SK-N-SH (cell line): ENCODE measurements around the gene XKR8. TPM values are rescaled to one million over a fixed set of nuclear protein-coding genes. Genes with fewer than 3 reads are reported as not detected.
A peak's percentile ranks its signal among the peaks of the same experiment; 100 is the strongest.

Experiments used
- CTCF ChIA-PET: fragments of 300-600, 350-600 bp; formaldehyde crosslinking; extraction: SDS; loops from one replicate; lab custom pipeline; 2021; lab: Yijun Ruan, JAX
- POLR2A ChIA-PET: fragments of 350-600 bp; sonication (Branson Sonifier 250); formaldehyde crosslinking; extraction: SDS; loops from one replicate; lab custom pipeline; 2020; ENCODE audit warnings: antibody characterized with exemption, inconsistent platforms; lab: Yijun Ruan, JAX
- DNase-seq: peaks from one replicate; pipeline ENCODE4 v3.0.0; 2012
- H2AFZ ChIP-seq: fragments of 200-600 bp; sonication (generic); 2 replicates; pipeline ENCODE4 v1.8.1; 2016; ENCODE audit warnings: antibody characterized with exemption, mild to moderate bottlenecking, low read depth
- H3F3A ChIP-seq: fragments of 200-600 bp; sonication (generic); replicated peaks from 2 replicates; pipeline ENCODE3; 2016; ENCODE audit warnings: antibody characterized with exemption, mild to moderate bottlenecking; ENCODE audit not compliant: insufficient read depth
- H3K27ac ChIP-seq, 2 experiments: fragments of 200-500 bp in 1 of 2; fragments of 200-600 bp in 1 of 2; sonication (Bioruptor generic) in 1 of 2; sonication (generic), shearing (Covaris generic) in 1 of 2; 2 replicates each; pipeline versions ENCODE4 v1.5.1 to v1.6.1; 2014 to 2016; ENCODE audit warnings: low read depth in 2 of 2, inconsistent platforms in 1 of 2, low read length in 1 of 2, mild to moderate bottlenecking in 1 of 2, mixed read lengths in 1 of 2
- H3K27me3 ChIP-seq: fragments of 200-600 bp; sonication (generic), shearing (Covaris generic); 2 replicates; pipeline ENCODE4 v1.6.1; 2016; ENCODE audit warnings: mixed run types; ENCODE audit not compliant: insufficient read depth
- H3K36me3 ChIP-seq, 2 experiments: fragments of 200-500 bp in 1 of 2; fragments of 200-600 bp in 1 of 2; sonication (Bioruptor generic) in 1 of 2; sonication (generic) in 1 of 2; replicated peaks in 1 of 2; 2 replicates each; pipeline versions ENCODE3 to v1.5.1; 2014 to 2016; ENCODE audit warnings: low read length in 1 of 2, mild to moderate bottlenecking in 1 of 2; ENCODE audit not compliant: insufficient read depth in 2 of 2, control insufficient read depth in 1 of 2
- H3K4me1 ChIP-seq, 2 experiments: fragments of 200-500 bp in 1 of 2; fragments of 200-600 bp in 1 of 2; sonication (Bioruptor generic) in 1 of 2; sonication (generic), shearing (Covaris generic) in 1 of 2; 2 replicates each; pipeline versions ENCODE4 v1.5.1 to v1.6.1; 2014 to 2016; ENCODE audit warnings: low read depth in 1 of 2, low read length in 1 of 2, mixed run types in 1 of 2; ENCODE audit not compliant: insufficient read depth in 2 of 2, control insufficient read depth in 1 of 2
- H3K4me2 ChIP-seq: fragments of 200-600 bp; sonication (generic), shearing (Covaris generic); 2 replicates; pipeline ENCODE4 v1.6.1; 2017; ENCODE audit warnings: mixed run types
- H3K4me3 ChIP-seq, 2 experiments: fragments of 200-500 bp in 1 of 2; fragments of 200-600 bp in 1 of 2; sonication (Bioruptor generic) in 1 of 2; sonication (generic), shearing (Covaris generic) in 1 of 2; 2 replicates each; pipeline versions ENCODE4 v1.5.1 to v1.8.1; 2014 to 2016; ENCODE audit warnings: low read depth in 2 of 2, inconsistent platforms in 1 of 2, low read length in 1 of 2, mild to moderate bottlenecking in 1 of 2, mixed read lengths in 1 of 2, moderate library complexity in 1 of 2
- H3K79me2 ChIP-seq: fragments of 200-600 bp; sonication (generic); 2 replicates; pipeline ENCODE4 v1.8.1; 2017; ENCODE audit warnings: mild to moderate bottlenecking; ENCODE audit not compliant: insufficient read depth
- H3K9ac ChIP-seq: fragments of 200-600 bp; sonication (generic); 2 replicates; pipeline ENCODE4 v1.6.1; 2017; ENCODE audit warnings: mixed run types
- H3K9me2 ChIP-seq: fragments of 200-600 bp; sonication (generic); 2 replicates; pipeline ENCODE4 v1.6.1; 2017; ENCODE audit warnings: mixed run types
- H3K9me3 ChIP-seq: fragments of 200-600 bp; sonication (generic); 2 replicates; pipeline ENCODE4 v1.6.1; 2017; ENCODE audit warnings: mixed run types, mild to moderate bottlenecking, moderate library complexity
- H4K20me1 ChIP-seq: fragments of 200-600 bp; sonication (generic); 2 replicates; pipeline ENCODE4 v1.6.1; 2017; ENCODE audit warnings: mild to moderate bottlenecking, mixed run types; ENCODE audit not compliant: insufficient read depth
- EZH2phosphoT487 ChIP-seq: fragments of 200-600 bp; sonication (generic); IDR thresholded peaks from 2 replicates; pipeline ENCODE4 v1.6.1; 2017; ENCODE audit warnings: low read depth, mixed run types, mild to moderate bottlenecking, antibody characterized with exemption, moderate library complexity, borderline replicate concordance
- FOXJ3 ChIP-seq: sonication (generic); formaldehyde crosslinking; IDR thresholded peaks from 2 replicates; pipeline ENCODE4 v1.5.1; 2020; ENCODE audit warnings: mild to moderate bottlenecking, missing genetic modification reagents
- NFIC ChIP-seq: IDR thresholded peaks from 2 replicates; pipeline ENCODE4 v1.4.0; 2012; ENCODE audit warnings: borderline replicate concordance
- PBX3 ChIP-seq: IDR thresholded peaks from 2 replicates; pipeline ENCODE4; 2012
- SMC3 ChIP-seq: IDR thresholded peaks from 2 replicates; pipeline ENCODE4 v1.6.1; 2012; ENCODE audit warnings: low read depth, low read length, improper control_type of control experiment
- TCF12 ChIP-seq: IDR thresholded peaks from 2 replicates; pipeline ENCODE4 v1.4.0; 2012
- USF1 ChIP-seq: IDR thresholded peaks from 2 replicates; pipeline ENCODE4 v1.4.0; 2012; ENCODE audit warnings: low read depth, borderline replicate concordance
- ZBTB33 ChIP-seq: IDR thresholded peaks from 2 replicates; pipeline ENCODE4 v1.4.0; 2012; ENCODE audit warnings: low read depth, borderline replicate concordance
- WGBS: methylation state at CpG from one replicate; pipeline ENCODE4 v1.1.6; 2017; ENCODE audit warnings: low lambda C conversion rate; 5-methylcytosine and 5-hydroxymethylcytosine counted together
- polyA plus RNA-seq, 3 experiments: library from polyadenylated mRNA; depleted of rRNA; stranded (reverse); fragments of >200 nt; gene quantifications; 2 replicates each; pipeline ENCODE4 v1.2.3, GENCODE V29; 2012

Gene XKR8
- polyA plus RNA-seq, 1 of the 3 experiments (the other 2 are of a cell fraction): 0.02 TPM

GRCh38 chr1:27912429-27912828 lies 47.3 kb upstream of the XKR8 start:
- Histone ChIP-seq H3K79me2 (peaks cover 36% of the 10 kb centered on the region), H3F3A (no peaks in the 10 kb centered on the region), H3K4me1 (peaks cover 0 to 3% of the 10 kb centered on the region in 2 experiments; a peak in 1 of 4 replicates), H3K9me3 (no peaks in the 10 kb centered on the region), H3K4me3 (no peak overlapping the region), H3K9me2 (no peaks in the 10 kb centered on the region), H3K4me2 (no peak overlapping the region), H3K36me3 (peaks cover 11 to 20% of the 10 kb centered on the region in 2 experiments), H3K9ac (no peak overlapping the region), H4K20me1 (no peaks in the 10 kb centered on the region), H3K27ac (no peak overlapping the region), H3K27me3 (no peaks in the 10 kb centered on the region), H2AFZ (no peak overlapping the region)
- no peak for TF ChIP-seq USF1
- 81% methylated on average over 1 of the region's 1 CpG for WGBS
- no peak for DNase-seq
- CTCF ChIA-PET: no interaction called here
- POLR2A ChIA-PET: no interaction called here

GRCh38 chr1:27915082-27915575 lies 44.6 kb upstream of the XKR8 start:
- DNase-seq: no peak
- TF ChIP-seq PBX3 (no peak), SMC3 (no peak), EZH2phosphoT487 (no peak), TCF12 (no peak), USF1 (no peak), NFIC (no peak), FOXJ3 (no peak), ZBTB33 (no peak)
- peak overlapping the region; percentile 33 to 35 for H3K4me3 ChIP-seq
- H3K9me2 ChIP-seq: no peaks in the 10 kb centered on the region
- CTCF ChIA-PET: no interaction called here
- WGBS: 32% methylated on average over 7 of the region's 7 CpGs
- no peaks in the 10 kb centered on the region for H4K20me1 ChIP-seq
- H3F3A ChIP-seq: no peaks in the 10 kb centered on the region
- no peaks in the 10 kb centered on the region for H3K27me3 ChIP-seq
- H3K9ac ChIP-seq: no peak overlapping the region
- peak overlapping the region; percentile 22 to 41; a peak in 2 of 4 replicates for H3K27ac ChIP-seq
- peaks cover 0 to 11% of the 10 kb centered on the region in 2 experiments for H3K36me3 ChIP-seq
- POLR2A ChIA-PET: no interaction called here
- no peaks in the 10 kb centered on the region for H3K9me3 ChIP-seq
- H3K4me2 ChIP-seq: peak overlapping the region; percentile 69
- H2AFZ ChIP-seq: peak overlapping the region; percentile 96
- H3K4me1 ChIP-seq: peaks cover 0 to 3% of the 10 kb centered on the region in 2 experiments; a peak in 1 of 4 replicates
- peaks cover 36% of the 10 kb centered on the region for H3K79me2 ChIP-seq
